ENCODE data around the gene CHRNB2.

CHRNB2 gene

GRCh38 chr1:154578058-154578418, 10.5 kb downstream of the CHRNB2 start:
- peaks cover 33% of the 10 kb centered on the region for H3K36me3 ChIP-seq (ENCODE audit: control insufficient read depth, insufficient read depth, low read length)
- no peaks in the 10 kb centered on the region for H3K27me3 ChIP-seq (replicated peaks; ENCODE audit: control insufficient read depth, insufficient read depth, low read length)
- no peak for DNase-seq (ENCODE audit: extremely low read depth, insufficient read length)
- no peak for TF ChIP-seq CTCF (IDR thresholded peaks at IDR 0.05; ENCODE audit: insufficient read depth, low read length, poor library complexity, severe bottlenecking)
- no peak overlapping the region for H3K4me3 ChIP-seq (replicated peaks; ENCODE audit: low read depth, low read length)

DNA sequence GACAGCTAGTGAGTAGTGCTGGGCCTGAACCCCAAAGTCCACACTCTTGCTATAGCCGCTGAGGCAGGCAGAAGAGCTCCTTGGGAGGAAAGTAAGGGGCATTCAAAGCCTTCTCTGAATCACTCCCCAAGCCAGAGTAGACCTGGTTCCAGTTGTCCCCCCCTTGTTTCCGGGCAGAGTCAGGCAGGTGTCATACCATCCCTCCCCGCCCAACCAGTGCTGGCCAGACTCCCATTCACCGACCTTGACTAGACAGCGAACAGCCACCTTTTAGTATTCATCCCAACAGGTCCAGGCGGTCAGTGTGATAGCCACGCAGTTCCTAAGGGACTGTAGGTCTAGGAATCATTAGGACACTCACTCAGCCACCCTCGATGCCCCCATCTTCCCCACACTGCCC, 11.8 kb downstream of the CHRNB2 start:
- H3K36me3 ChIP-seq (ENCODE audit: control insufficient read depth, insufficient read depth, low read length), result peaks cover 41% of the 10 kb centered on the region

DNA sequence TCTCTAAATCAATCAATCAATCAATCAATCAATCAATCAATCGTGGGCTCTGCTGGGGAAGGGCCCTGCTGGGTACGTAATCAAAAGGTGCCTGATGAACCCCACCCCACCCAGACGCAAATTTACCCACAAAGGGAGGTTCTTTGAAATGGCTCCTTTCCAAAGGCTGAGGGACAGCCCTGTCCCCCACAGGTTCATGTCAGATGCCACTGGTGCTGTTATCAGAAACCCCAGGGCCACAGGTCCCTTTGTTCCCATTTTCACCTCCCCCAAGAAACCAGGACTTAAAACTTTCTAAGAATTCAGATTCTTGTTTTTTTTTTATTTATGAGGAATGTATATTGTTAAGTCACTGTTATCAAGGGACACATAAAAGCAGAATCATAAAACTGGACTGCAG, 14.2 kb downstream of the CHRNB2 start:
- Histone ChIP-seq H3K36me3 (ENCODE audit: control insufficient read depth, insufficient read depth, low read length) (peaks cover 57% of the 10 kb centered on the region), H3K27me3 (replicated peaks; ENCODE audit: control insufficient read depth, insufficient read depth, low read length) (no peaks in the 10 kb centered on the region), H3K4me3 (replicated peaks; ENCODE audit: low read depth, low read length) (no peak overlapping the region)
- TF ChIP-seq CTCF (IDR thresholded peaks at IDR 0.05; ENCODE audit: insufficient read depth, low read length, poor library complexity, severe bottlenecking), result no peak
- no peak for DNase-seq (ENCODE audit: extremely low read depth, insufficient read length)

More for the DNA sequence above, 11.8 kb downstream of the CHRNB2 start:
- TF ChIP-seq CTCF (IDR thresholded peaks at IDR 0.05; ENCODE audit: insufficient read depth, low read length, poor library complexity, severe bottlenecking), result no peak
- H3K27me3 ChIP-seq (replicated peaks; ENCODE audit: control insufficient read depth, insufficient read depth, low read length), result no peaks in the 10 kb centered on the region
- no peak overlapping the region for H3K4me3 ChIP-seq (replicated peaks; ENCODE audit: low read depth, low read length)
- DNase-seq (ENCODE audit: extremely low read depth, insufficient read length), result no peak

GRCh38 chr1:154582885-154583284, 15.3 kb downstream of the CHRNB2 start:
- no peak for DNase-seq (ENCODE audit: extremely low read depth, insufficient read length)
- Histone ChIP-seq H3K4me3 (replicated peaks; ENCODE audit: low read depth, low read length) (no peak overlapping the region), H3K27me3 (replicated peaks; ENCODE audit: control insufficient read depth, insufficient read depth, low read length) (no peaks in the 10 kb centered on the region), H3K36me3 (ENCODE audit: control insufficient read depth, insufficient read depth, low read length) (peaks cover 60% of the 10 kb centered on the region)
- no peak for TF ChIP-seq CTCF (IDR thresholded peaks at IDR 0.05; ENCODE audit: insufficient read depth, low read length, poor library complexity, severe bottlenecking)

- Histone ChIP-seq H3K27me3 (replicated peaks; ENCODE audit: control insufficient read depth, insufficient read depth, low read length) (no peaks in the 10 kb centered on the region), H3K36me3 (ENCODE audit: control insufficient read depth, insufficient read depth, low read length) (peaks cover 57% of the 10 kb centered on the region), H3K4me3 (replicated peaks; ENCODE audit: low read depth, low read length) (no peak overlapping the region)
- TF ChIP-seq CTCF (IDR thresholded peaks at IDR 0.05; ENCODE audit: insufficient read depth, low read length, poor library complexity, severe bottlenecking), result no peak
- no peak for DNase-seq (ENCODE audit: extremely low read depth, insufficient read length)
Measured at GRCh38 chr1:154583773-154584172, 16.2 kb downstream of the CHRNB2 start.

DNA sequence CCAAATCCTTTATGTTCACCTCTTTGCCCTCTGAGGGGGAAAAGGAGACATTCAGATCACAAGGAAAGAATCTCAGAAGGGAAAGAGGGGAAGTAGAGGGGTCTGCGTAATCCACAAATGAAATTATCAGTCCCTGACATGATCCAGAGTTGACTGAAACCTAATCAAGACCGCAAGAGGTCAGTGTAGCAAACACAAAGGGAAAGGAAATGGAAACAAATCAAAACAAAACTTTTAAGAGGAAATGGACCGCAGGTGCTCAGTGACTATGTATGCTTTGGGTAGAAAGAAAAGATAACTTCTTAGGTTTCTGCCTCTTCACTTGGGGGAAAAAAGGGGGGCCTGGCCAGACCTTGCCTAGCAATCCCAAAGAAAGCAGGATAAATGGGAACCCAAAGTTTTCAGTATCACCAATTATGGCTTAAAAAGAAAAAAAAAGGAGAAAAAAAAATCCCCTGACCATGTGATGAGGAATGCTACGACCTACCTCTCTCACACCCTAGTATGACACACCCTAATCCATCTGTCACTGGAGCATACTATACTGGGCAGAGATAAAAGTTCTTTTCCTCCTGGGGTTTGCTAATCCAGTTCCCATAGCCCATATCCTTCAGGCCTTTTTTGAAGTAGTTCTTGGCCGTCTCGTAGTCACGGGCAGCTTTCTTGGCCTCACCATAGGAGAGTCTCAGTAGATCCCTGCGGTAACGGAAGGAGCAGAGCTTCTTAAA, 16.9 kb downstream of the CHRNB2 start:
- DNase-seq (ENCODE audit: extremely low read depth, insufficient read length), result no peak
- no peak for TF ChIP-seq CTCF (IDR thresholded peaks at IDR 0.05; ENCODE audit: insufficient read depth, low read length, poor library complexity, severe bottlenecking)
- Histone ChIP-seq H3K27me3 (replicated peaks; ENCODE audit: control insufficient read depth, insufficient read depth, low read length) (no peaks in the 10 kb centered on the region), H3K36me3 (ENCODE audit: control insufficient read depth, insufficient read depth, low read length) (peaks cover 56% of the 10 kb centered on the region), H3K4me3 (replicated peaks; ENCODE audit: low read depth, low read length) (no peak overlapping the region)

All from GM06990 (cell line).